Measurements from ENCODE around the gene NPTX1. TPM values are rescaled to one million over a fixed set of nuclear protein-coding genes. Genes with fewer than 3 reads are reported as not detected.

Gene NPTX1
- total RNA-seq, 2 experiments from 2014 or later: 5.3 to 6.2 TPM

GRCh38 chr17:80449194-80449929 lies 27.0 kb downstream of the NPTX1 start:
- no peak for DNase-seq
- H3K9me3 Mint-ChIP-seq: no peaks in the 10 kb centered on the region
- H3K4me3 Mint-ChIP-seq: no peak overlapping the region
- peaks cover 9% of the 10 kb centered on the region for H3K4me1 Mint-ChIP-seq
- no peak overlapping the region for H3K27ac Mint-ChIP-seq
- H3K27me3 Mint-ChIP-seq: no peaks in the 10 kb centered on the region
- peaks cover 8% of the 10 kb centered on the region for H3K36me3 Mint-ChIP-seq

- Mint-ChIP-seq H3K27ac (no peak overlapping the region), H3K36me3 (no peaks in the 10 kb centered on the region), H3K4me1 (no peaks in the 10 kb centered on the region), H3K9me3 (no peaks in the 10 kb centered on the region), H3K27me3 (peaks cover 7% of the 10 kb centered on the region), H3K4me3 (no peak overlapping the region)
- DNase-seq: no peak
These were observed 28.6 kb downstream of the NPTX1 start for GRCh38 chr17:80447790-80448189.

DNA sequence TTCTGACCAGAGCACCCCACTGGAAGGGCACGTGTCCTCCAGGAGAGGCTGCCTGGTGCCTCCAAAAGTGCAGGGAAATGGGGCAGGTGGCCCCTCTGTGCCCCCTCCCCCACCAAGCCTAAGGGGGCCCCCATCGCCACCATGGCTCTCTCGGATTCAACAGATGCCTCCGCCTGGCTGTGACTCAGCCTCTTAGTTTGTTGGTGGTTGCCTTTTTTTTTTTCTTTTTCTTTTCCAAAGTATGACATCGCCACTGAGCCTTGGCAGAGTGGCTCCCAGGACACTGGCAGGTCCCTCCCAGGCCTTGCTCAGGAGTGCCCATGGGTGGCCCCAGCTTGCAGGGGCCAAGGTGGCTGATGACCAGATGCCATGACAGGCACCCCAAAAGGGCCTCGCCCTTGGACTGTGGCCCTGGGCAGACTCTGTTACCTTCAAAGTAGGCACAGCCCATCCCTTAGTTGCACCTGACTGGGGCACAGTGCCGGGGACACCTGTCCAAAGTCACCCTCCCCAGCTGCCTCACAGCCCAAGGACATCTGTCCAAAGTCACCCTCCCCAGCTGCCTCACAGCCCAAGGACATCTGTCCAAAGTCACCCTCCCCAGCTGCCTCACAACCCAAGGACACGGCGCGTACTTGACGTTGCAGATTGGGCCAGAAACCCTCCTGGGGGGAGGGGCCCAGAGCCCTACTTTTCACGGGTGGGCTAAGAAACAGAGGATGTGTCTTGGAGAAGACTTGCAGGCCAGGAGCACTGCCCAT lies 29.6 kb downstream of the NPTX1 start:
- Mint-ChIP-seq H3K27ac (no peak overlapping the region), H3K4me1 (no peaks in the 10 kb centered on the region), H3K4me3 (no peak overlapping the region), H3K9me3 (no peaks in the 10 kb centered on the region), H3K27me3 (peaks cover 11% of the 10 kb centered on the region), H3K36me3 (no peaks in the 10 kb centered on the region)
- no peak for DNase-seq

DNA sequence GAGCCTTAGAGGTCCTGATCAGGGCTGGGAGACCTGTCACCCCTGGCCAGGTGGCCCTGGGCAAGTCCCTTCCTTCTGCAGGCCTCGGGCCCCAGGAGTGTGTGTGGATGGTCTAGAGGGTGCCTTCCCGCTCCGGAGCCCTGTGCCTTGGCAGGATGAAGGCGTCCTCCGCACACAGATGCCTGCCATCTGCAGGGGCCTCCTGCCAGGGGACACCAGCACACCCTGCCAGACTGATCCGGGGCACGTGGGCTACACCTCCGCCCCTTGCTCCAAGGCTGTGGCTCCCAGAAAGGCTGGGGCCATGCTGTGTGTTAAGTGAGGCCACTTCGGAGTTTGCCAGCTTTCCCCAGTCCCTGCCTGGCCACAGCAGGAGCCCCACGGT lies 30.7 kb downstream of the NPTX1 start:
- Mint-ChIP-seq H3K27me3 (peaks cover 11% of the 10 kb centered on the region), H3K27ac (no peak overlapping the region), H3K9me3 (no peaks in the 10 kb centered on the region), H3K4me3 (no peak overlapping the region), H3K4me1 (no peaks in the 10 kb centered on the region), H3K36me3 (no peaks in the 10 kb centered on the region)
- no peak for DNase-seq

GRCh38 chr17:80445007-80445725 lies 31.2 kb downstream of the NPTX1 start:
- no peak overlapping the region for H3K27ac Mint-ChIP-seq
- H3K27me3 Mint-ChIP-seq: peaks cover 11% of the 10 kb centered on the region
- no peaks in the 10 kb centered on the region for H3K4me1 Mint-ChIP-seq
- DNase-seq: no peak
- H3K4me3 Mint-ChIP-seq: no peak overlapping the region
- no peaks in the 10 kb centered on the region for H3K9me3 Mint-ChIP-seq
- H3K36me3 Mint-ChIP-seq: no peaks in the 10 kb centered on the region

GRCh38 chr17:80444644-80444979 lies 31.8 kb downstream of the NPTX1 start:
- DNase-seq: no peak
- H3K27me3 Mint-ChIP-seq: peaks cover 11% of the 10 kb centered on the region
- no peak overlapping the region for H3K27ac Mint-ChIP-seq
- no peaks in the 10 kb centered on the region for H3K36me3 Mint-ChIP-seq
- H3K4me1 Mint-ChIP-seq: no peaks in the 10 kb centered on the region
- no peak overlapping the region for H3K4me3 Mint-ChIP-seq
- H3K9me3 Mint-ChIP-seq: no peaks in the 10 kb centered on the region

GRCh38 chr17:80443916-80444643 lies 32.3 kb downstream of the NPTX1 start:
- H3K36me3 Mint-ChIP-seq: no peaks in the 10 kb centered on the region
- no peak overlapping the region for H3K27ac Mint-ChIP-seq

DNA sequence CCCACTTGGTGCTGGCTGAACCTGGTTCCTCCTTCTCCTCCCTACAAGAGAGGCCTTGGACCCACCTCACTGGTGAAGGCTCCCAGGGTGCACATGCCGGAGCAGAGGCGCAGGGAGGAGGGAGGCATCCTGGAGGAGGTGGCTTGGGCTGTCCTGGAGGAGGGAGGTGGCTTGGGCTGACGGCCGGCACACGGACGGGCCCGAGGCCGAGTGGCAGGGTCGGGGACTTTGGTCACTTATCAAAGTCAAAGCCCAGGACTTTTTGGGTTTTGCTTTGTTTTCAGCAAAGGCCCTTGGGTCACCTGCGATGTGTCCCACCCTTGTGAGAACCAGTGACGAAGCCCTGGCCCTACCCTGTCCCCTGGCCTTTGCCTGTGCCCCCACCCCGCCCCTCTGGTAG lies 32.9 kb downstream of the NPTX1 start:
- Mint-ChIP-seq H3K27ac (no peak overlapping the region), H3K27me3 (peaks cover 11% of the 10 kb centered on the region), H3K9me3 (no peaks in the 10 kb centered on the region), H3K4me1 (no peaks in the 10 kb centered on the region), H3K36me3 (no peaks in the 10 kb centered on the region), H3K4me3 (no peak overlapping the region)
- DNase-seq: no peak

More at GRCh38 chr17:80443916-80444643, 32.3 kb downstream of the NPTX1 start:
- H3K4me1 Mint-ChIP-seq: no peaks in the 10 kb centered on the region
- H3K9me3 Mint-ChIP-seq: no peaks in the 10 kb centered on the region
- no peak for DNase-seq
- no peak overlapping the region for H3K4me3 Mint-ChIP-seq
- peaks cover 11% of the 10 kb centered on the region for H3K27me3 Mint-ChIP-seq

DNA sequence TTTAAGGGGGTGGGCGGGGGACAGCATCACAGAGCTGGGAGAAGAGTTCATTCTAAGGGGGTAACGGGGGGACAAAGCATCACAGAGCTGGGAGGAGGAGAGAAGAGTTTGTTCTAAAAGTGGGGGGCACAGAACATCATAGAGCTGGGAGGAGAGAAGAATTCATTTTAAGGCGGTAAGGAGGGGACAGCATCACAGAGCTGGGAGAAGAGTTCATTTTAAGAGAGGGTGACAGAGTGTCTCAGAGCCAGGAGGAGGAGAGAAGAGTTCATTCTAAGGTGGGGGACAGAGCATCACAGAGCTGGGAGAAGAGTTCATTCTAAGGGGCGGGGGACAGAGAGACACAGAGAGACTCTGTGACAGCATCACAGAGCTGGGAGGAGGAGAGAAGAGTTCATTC lies 33.6 kb downstream of the NPTX1 start:
- no peaks in the 10 kb centered on the region for H3K4me1 Mint-ChIP-seq
- H3K9me3 Mint-ChIP-seq: no peaks in the 10 kb centered on the region
- no peak for DNase-seq
- peaks cover 11% of the 10 kb centered on the region for H3K27me3 Mint-ChIP-seq
- H3K27ac Mint-ChIP-seq: no peak overlapping the region
- H3K36me3 Mint-ChIP-seq: no peaks in the 10 kb centered on the region
- no peak overlapping the region for H3K4me3 Mint-ChIP-seq

DNA sequence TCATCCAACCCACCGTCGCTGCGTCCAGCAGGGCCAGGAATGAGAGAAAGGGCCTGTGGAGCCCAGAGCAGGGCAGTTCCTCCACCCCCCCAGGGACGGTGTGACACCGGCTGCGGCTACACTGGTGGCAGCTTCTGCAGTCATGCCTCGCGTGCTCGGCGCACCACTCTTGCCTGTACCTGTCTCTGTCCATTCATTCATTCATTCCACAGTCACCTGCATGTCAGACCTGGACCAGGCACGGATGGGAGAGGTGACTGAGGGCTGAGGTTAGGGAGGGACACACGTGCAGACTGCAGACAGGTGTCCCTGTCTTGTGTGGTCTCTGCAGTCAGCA lies 34.1 kb downstream of the NPTX1 start:
- Mint-ChIP-seq H3K36me3 (no peaks in the 10 kb centered on the region), H3K27me3 (peaks cover 11% of the 10 kb centered on the region), H3K4me3 (no peak overlapping the region), H3K27ac (no peak overlapping the region), H3K9me3 (no peaks in the 10 kb centered on the region), H3K4me1 (no peaks in the 10 kb centered on the region)
- no peak for DNase-seq

DNA sequence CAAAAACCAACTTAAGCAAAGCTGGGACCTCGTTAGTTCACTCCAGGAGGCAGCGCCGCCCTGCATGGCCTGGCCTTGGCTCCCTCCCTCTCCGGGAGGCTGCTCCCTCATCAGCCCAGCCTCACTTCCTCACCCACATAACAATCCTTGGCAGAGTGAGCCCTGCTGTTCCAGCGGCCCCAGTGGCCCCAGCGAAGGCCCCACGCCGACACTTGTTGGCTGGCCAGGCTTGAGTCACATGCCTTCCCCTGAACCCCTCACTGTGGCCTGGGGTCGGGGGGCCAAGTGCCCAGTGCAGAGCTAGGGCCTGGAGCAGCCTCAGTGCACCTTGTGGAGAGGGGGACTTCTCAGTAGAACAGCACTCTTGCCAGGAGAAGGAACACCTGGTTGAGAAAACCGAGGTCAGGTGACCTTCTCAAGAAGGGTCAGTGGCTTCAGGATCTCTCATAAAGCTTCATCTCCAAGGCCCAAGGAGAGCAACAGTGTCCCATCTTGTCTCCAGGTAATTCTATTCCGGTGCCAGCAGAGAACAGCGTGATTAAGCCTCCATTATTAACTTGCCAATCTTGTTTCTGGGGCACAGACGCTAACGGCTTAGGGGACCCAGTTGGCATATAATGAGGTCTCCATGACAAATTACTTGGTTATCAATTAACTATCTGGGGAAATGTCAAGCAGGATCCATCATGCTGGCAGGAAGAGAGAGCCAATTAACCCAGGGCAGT lies 34.6 kb downstream of the NPTX1 start:
- Mint-ChIP-seq H3K27ac (no peak overlapping the region), H3K4me3 (no peak overlapping the region), H3K36me3 (no peaks in the 10 kb centered on the region), H3K4me1 (no peaks in the 10 kb centered on the region), H3K9me3 (no peaks in the 10 kb centered on the region), H3K27me3 (peaks cover 11% of the 10 kb centered on the region)
- DNase-seq: no peak

DNA sequence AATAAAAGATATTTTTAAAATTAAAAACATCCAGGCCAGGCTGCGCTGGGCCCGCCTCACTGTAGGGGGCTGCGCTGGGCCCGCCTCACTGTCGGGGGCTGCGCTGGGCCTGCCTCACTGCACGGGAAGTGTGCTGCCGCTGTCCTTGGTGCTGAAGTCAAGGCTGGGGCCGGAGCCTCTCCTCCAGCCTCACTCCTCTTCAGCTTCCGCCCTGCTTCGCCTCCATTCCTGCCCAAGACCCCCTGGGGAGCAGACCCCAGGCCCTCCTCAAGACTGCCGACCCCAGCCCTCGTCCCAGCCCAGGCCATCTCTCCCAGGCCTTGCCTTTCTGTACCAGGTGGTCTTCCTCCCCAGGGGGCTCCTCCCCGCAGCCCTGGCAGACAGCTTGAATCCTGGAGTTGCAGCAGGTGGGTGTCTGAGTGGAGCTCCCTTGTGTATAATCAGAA lies 35.3 kb downstream of the NPTX1 start:
- Mint-ChIP-seq H3K36me3 (no peaks in the 10 kb centered on the region), H3K4me1 (no peaks in the 10 kb centered on the region), H3K27ac (no peak overlapping the region), H3K9me3 (no peaks in the 10 kb centered on the region), H3K27me3 (peaks cover 11% of the 10 kb centered on the region), H3K4me3 (no peak overlapping the region)
- DNase-seq: peak; percentile 57

DNA sequence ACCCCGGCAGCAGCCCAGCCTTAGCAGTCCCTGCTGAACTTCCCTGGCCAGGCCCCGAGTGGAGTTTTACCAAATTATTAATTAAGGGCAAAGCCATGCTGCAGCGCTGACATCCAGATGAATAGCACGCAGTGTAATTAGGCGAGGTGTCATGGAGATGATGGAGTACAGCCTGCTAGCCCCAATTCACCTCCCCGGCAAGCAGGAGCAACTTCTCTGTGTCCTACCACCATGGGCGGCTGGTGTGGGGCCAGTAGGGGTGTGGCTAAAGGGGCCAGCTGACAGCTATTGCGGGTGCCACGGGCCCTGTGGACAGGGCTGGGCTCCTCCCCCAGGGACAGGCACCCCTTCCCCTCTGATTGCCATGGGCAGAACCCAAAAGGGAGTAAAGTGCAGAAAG lies 36.9 kb downstream of the NPTX1 start:
- Mint-ChIP-seq H3K27ac (no peak overlapping the region), H3K4me1 (no peaks in the 10 kb centered on the region), H3K36me3 (no peaks in the 10 kb centered on the region), H3K27me3 (peaks cover 11% of the 10 kb centered on the region), H3K4me3 (no peak overlapping the region), H3K9me3 (no peaks in the 10 kb centered on the region)
- DNase-seq: no peak

DNA sequence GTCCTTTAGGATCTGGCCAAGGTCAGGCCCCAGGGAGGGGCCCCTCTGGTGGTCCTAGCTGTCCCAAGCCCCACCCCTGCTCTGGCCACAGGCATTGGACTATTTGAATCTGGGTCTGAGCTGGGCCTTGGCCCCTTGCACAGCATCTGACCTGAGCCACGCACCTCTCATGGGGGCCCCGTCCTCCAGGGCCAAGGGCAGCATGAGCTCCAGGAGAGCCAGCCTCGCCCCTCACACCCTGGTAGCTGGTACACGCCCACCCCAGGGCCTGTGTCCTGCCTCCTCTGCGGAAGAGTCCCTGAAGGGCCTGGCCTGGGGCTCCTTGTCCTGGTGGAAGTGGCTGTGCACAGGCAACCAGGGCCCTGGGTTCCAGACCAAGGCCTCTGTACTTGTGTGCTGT lies 37.6 kb downstream of the NPTX1 start:
- peaks cover 11% of the 10 kb centered on the region for H3K27me3 Mint-ChIP-seq
- H3K27ac Mint-ChIP-seq: no peak overlapping the region
- H3K36me3 Mint-ChIP-seq: no peaks in the 10 kb centered on the region
- no peaks in the 10 kb centered on the region for H3K4me1 Mint-ChIP-seq
- no peaks in the 10 kb centered on the region for H3K9me3 Mint-ChIP-seq
- no peak for DNase-seq
- H3K4me3 Mint-ChIP-seq: no peak overlapping the region

Data from activated naive CD8-positive, alpha-beta T cell treated with anti-CD3 and anti-CD28 coated beads for 36 hours (primary cell).